ENCODE results near the gene POP4.

GRCh38 chr19:29579308-29579910, 26.7 kb upstream of the POP4 start:
- no peak for TF ChIP-seq CTCF (IDR thresholded peaks at IDR 0.05 in 4 of 5, conservative IDR thresholded peaks at IDR 0.05 in 1 of 5)
- TF ChIP-seq POLR2A (IDR thresholded peaks at IDR 0.05), result no peak
